Fibroblast of the conjunctiva (primary cell): Measurements from ENCODE around the gene PLS3.
"Not testable (repeated sequence)": the region's sequence is repeated elsewhere in the genome, so short reads cannot be mapped to it uniquely, and the experiment has no call there.

Experiments
- DNase-seq: peaks from one replicate; pipeline ENCODE4 v3.0.0-alpha.2; 2010; ENCODE audit warnings: low read depth

The PLS3 gene

DNA sequence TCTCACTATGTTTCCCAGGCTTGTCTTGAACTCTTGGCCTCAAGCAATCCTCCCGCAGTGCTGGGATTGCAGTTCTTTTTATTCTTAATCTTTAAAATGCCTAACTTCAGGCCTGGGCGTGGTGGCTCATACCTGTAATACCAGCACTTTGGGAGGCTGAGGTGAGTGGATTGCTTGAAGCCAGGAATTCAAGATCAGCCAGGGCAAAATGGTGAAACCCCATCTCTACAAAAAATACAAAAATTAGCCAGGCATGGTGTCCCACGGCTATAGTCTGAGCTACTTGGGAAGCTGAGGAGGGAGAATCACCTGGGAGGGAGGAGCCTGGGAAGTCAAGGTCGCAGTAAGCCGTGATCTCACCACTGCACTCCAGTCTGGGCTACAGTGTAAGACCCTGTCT is 45.9 kb downstream of the PLS3 start:
- DNase-seq, result no peak

- no peak for DNase-seq
Observed at GRCh38 chrX:115609621-115610020, 48.6 kb downstream of the PLS3 start.

GRCh38 chrX:115616943-115617563 is 56.1 kb downstream of the PLS3 start:
- no peak for DNase-seq

- DNase-seq, result no peak
Observed at GRCh38 chrX:115622534-115622933, 61.6 kb downstream of the PLS3 start.

GRCh38 chrX:115624916-115625315 is 63.9 kb downstream of the PLS3 start:
- no peak for DNase-seq

GRCh38 chrX:115625572-115626301 is 64.8 kb downstream of the PLS3 start:
- peak; percentile 16 for DNase-seq

GRCh38 chrX:115630204-115630603 is 69.2 kb downstream of the PLS3 start:
- no peak for DNase-seq

DNA sequence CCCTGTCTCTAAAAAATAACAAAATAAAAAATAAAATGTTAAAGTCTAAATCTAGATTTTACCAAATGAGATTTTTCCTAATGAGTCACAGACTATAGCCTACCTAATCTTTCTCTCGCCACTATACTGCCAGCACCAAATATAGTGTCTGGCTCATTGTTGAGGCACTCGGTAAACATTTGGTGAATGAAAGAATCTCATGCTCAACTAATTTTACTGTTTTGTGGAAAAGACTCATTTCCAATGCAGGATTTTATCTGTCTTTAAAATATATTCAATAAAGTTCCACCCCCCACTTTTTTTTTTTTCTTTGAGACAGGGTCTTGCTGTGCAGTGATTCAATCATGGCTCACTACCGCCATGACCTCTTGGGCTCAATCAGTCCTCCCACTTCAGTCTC is 71.5 kb downstream of the PLS3 start:
- no peak for DNase-seq

GRCh38 chrX:115633397-115633796 is 72.4 kb downstream of the PLS3 start:
- not testable (repeated sequence) for DNase-seq

DNA sequence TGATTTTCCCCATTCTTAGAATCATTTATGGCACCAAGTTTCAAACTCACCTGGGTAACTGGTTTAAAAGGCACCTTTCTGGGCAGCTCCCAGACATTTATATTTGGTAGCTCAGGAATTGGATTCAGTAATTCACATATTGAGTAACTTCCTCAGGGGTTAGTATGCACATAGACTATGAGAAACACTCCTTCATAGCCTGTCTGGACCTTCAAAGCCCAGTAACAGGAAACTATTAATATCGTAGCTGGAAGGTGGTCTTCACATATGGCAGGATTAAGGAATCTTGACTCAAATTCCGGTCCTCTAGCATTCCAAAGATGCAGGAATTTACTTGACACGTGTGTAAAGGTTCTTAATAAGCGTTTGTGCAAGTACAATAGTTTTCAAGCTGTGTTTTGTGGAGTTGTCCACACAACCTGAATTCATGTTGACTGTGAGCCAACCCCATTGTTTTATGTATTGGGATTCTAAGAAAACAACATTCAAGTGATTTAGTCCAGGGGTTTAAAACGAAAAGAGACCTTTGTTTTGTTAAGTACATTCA is 78.4 kb downstream of the PLS3 start:
- no peak for DNase-seq

- no peak for DNase-seq
Observed at GRCh38 chrX:115642311-115642710, 81.3 kb downstream of the PLS3 start.

GRCh38 chrX:115642895-115643530 is 82.0 kb downstream of the PLS3 start:
- DNase-seq, result peak; percentile 71

- not testable (repeated sequence) for DNase-seq
Observed at GRCh38 chrX:115644397-115644796, 83.4 kb downstream of the PLS3 start.

DNA sequence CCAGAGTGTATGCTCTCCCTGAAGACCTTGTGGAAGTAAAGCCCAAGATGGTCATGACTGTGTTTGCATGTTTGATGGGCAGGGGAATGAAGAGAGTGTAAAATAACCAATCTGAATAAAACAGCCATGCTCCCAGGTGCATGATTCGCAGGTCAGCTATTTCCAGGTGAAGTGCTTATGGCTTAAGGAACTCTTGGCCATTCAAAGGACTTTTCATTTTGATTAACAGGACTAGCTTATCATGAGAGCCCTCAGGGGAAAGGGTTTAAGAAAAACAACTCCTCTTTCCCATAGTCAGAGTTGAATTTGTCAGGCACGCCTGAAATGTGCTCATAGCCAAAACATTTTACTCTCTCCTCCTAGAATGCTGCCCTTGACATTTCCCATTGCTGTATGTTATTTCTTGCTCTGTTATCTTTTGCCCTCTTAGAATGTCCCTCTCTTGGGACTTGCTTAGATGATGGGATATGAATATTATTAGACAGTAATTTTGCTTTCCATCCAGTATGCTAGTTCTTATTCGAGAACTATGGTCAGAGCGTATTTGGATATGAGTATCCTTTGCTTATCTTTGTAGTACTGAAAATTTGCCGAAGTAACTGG is 88.6 kb downstream of the PLS3 start:
- no peak for DNase-seq

DNA sequence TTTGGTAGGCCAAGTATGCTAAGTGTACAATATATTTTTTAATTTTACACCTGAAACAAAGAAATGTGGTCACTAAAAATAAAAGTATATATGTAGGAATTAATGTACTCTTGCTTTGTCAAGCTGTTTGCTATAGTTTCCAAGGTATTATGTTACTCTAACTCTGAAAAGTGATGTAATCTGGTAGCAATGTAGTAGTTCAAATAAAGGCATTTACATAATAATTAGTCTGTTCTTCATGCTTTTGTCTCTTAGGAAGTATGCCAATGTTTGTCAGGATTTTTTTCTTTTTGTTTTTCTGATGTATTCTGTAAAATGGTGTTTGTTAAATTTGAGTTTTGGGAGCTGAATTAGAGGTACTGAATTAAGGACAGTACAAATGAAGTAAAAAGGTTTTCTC is 89.5 kb downstream of the PLS3 start:
- DNase-seq, result peak; percentile 24

GRCh38 chrX:115650916-115651315 is 89.9 kb downstream of the PLS3 start:
- peak; percentile 62 for DNase-seq

- DNase-seq, result no peak
Observed at GRCh38 chrX:115652221-115652620, 91.2 kb downstream of the PLS3 start.

GRCh38 chrX:115665122-115665521 is 104.1 kb downstream of the PLS3 start:
- no peak for DNase-seq

- DNase-seq, result peak; percentile 16
Observed at GRCh38 chrX:115679460-115679859, 118.5 kb downstream of the PLS3 start.

DNA sequence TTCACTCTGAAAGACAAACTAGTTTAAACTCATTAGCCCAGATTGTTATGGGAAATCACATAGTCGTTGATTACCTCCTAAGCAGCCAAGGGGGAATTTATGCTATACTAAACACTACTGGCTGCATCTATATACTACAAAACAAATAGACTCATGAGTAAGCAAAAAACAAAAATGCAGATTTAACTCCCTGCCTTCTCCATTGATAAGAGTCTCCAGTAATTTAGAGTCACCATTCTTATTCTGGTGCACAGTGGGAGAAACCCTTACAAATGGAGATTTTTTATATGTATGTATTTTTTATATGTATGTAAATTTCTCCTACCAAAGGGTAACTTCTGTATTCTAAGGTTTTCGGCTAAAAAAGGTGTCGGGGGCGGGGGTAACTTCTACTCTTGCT is 126.6 kb downstream of the PLS3 start:
- no peak for DNase-seq

GRCh38 chrX:115689931-115690330 is 129.0 kb downstream of the PLS3 start:
- DNase-seq, result no peak

DNA sequence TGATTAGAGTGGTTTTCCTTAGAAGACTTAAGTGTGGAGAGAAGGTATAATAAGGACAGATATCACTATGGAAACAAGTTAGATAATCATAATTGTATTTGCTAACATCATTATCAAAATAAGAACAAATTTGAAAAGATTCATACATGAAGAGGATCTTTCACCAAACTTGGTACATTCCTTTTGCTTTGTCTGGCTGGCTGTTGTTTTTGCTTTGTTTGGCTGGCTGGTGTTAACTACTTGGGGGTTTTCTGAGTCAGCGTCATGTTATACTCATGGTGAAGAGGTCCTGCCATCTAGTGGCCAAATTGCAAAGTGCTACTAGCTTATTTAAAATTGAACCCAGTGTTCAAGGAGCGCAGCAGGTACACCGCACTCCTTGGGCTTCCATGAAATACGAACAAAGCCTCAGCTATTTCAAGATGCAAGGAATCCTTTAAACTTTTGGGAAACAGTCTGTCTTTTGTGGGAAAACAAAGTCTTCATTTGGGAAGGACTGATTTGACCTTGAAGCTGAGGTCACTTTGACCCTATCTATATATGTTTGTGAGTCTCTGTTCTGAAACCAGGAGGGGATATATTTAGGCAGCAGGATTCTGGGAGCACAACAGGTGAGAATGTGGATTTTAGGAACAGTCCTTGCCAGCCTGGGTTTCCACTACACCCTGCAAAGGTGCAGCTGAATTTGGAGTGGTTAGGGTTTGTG is 129.7 kb downstream of the PLS3 start:
- DNase-seq, result peak; percentile 72
